GM23248 (cell line): ENCODE results near the gene MBL2. TPM values are rescaled to one million over a fixed set of nuclear protein-coding genes. Genes with fewer than 3 reads are reported as not detected.

Experiments
- DNase-seq: peaks from one replicate; pipeline ENCODE4 v3.0.0-alpha.2; 2015
- H2AFZ ChIP-seq: fragments of 200-600 bp; sonication (generic); 2 replicates; pipeline ENCODE4 v1.6.1; 2016; ENCODE audit warnings: antibody characterized with exemption
- H3F3A ChIP-seq: fragments of 200-600 bp; sonication (generic); 2 replicates; pipeline ENCODE4 v1.6.1; 2016; ENCODE audit warnings: mild to moderate bottlenecking, antibody characterized with exemption, mixed run types; ENCODE audit not compliant: insufficient read depth
- H3K27ac ChIP-seq: fragments of 200-600 bp; sonication (generic); 2 replicates; pipeline ENCODE4 v1.5.1; 2016; ENCODE audit warnings: mild to moderate bottlenecking
- H3K27me3 ChIP-seq: fragments of 200-600 bp; sonication (generic); replicated peaks from 2 replicates; pipeline ENCODE4 v1.6.1; 2016; ENCODE audit warnings: mild to moderate bottlenecking; ENCODE audit not compliant: insufficient read depth
- H3K36me3 ChIP-seq: fragments of 200-600 bp; sonication (generic); 2 replicates; pipeline ENCODE4 v1.6.1; 2016; ENCODE audit warnings: low read depth, mild to moderate bottlenecking
- H3K4me1 ChIP-seq: fragments of 200-600 bp; sonication (generic); 2 replicates; pipeline ENCODE4 v1.6.1; 2016; ENCODE audit warnings: mild to moderate bottlenecking; ENCODE audit not compliant: insufficient read depth
- H3K4me2 ChIP-seq: fragments of 200-600 bp; sonication (generic); one replicate; pipeline ENCODE4 v1.6.1; 2016; ENCODE audit warnings: mild to moderate bottlenecking; ENCODE audit not compliant: unreplicated experiment
- H3K4me3 ChIP-seq: fragments of 200-600 bp; sonication (generic); 2 replicates; pipeline ENCODE4 v1.5.1; 2016; ENCODE audit warnings: mild to moderate bottlenecking
- H3K79me2 ChIP-seq: fragments of 200-600 bp; sonication (generic); 2 replicates; pipeline ENCODE4 v1.6.1; 2016; ENCODE audit warnings: mild to moderate bottlenecking; ENCODE audit not compliant: insufficient read depth
- H3K9ac ChIP-seq: fragments of 200-600 bp; sonication (generic); 2 replicates; pipeline ENCODE4 v1.6.1; 2016; ENCODE audit warnings: mild to moderate bottlenecking
- H3K9me2 ChIP-seq: fragments of 200-600 bp; sonication (generic); 2 replicates; pipeline ENCODE4 v1.6.1; 2016; ENCODE audit warnings: mixed run types, mild to moderate bottlenecking, moderate library complexity; ENCODE audit not compliant: insufficient read depth
- H3K9me3 ChIP-seq: fragments of 200-600 bp; sonication (generic); one replicate; pipeline ENCODE4 v1.6.1; 2017; ENCODE audit warnings: low read depth
- H4K20me1 ChIP-seq: fragments of 200-600 bp; sonication (generic); 2 replicates; pipeline ENCODE4 v1.6.0; 2016; ENCODE audit not compliant: insufficient read depth
- EZH2 ChIP-seq: fragments of 200-600 bp; sonication (generic); IDR thresholded peaks from 2 replicates; pipeline ENCODE4 v1.6.1; 2018; ENCODE audit warnings: antibody characterized with exemption, mild to moderate bottlenecking; ENCODE audit not compliant: insufficient read depth, poor library complexity, severe bottlenecking
- EZH2phosphoT487 ChIP-seq: fragments of 200-600 bp; sonication (generic); IDR thresholded peaks from 2 replicates; pipeline ENCODE4 v1.6.1; 2018; ENCODE audit warnings: antibody characterized with exemption, moderate library complexity, mild to moderate bottlenecking, low read depth; ENCODE audit not compliant: insufficient read depth
- WGBS, 2 experiments: methylation state at CpG; one replicate each; pipeline ENCODE4 v1.1.6; 2015 to 2017; ENCODE audit warnings: low lambda C conversion rate in 2 of 2, low coverage in 1 of 2; ENCODE audit errors: missing lambda C conversion rate in 2 of 2; 5-methylcytosine and 5-hydroxymethylcytosine counted together
- in situ Hi-C: fragments of 300-500 bp; cut with MboI; formaldehyde crosslinking; loops from 2 replicates; pipeline ENCODE4 v1.15.0; 2020
- polyA plus RNA-seq: library from polyadenylated mRNA; unstranded; fragments of >200 nt; fragmentation: Nextera tagmentation; extraction: Ambion mirVana; gene quantifications from 2 replicates; pipeline ENCODE4 v1.2.1, GENCODE V29; 2016
- total RNA-seq: library from RNA; depleted of rRNA; stranded (reverse); fragments of >200 nt; shearing (Covaris generic); gene quantifications from 2 replicates; pipeline ENCODE4 v1.2.3, GENCODE V29; 2014

The MBL2 gene
- total and polyA plus RNA-seq, 2 experiments from 2014 or later = not detected

- DNase-seq = no peak
- in situ Hi-C loops = no loop called here
- Histone ChIP-seq H3K9me3 (no peaks in the 10 kb centered on the region), H3K4me3 (no peak overlapping the region), H3K9me2 (no peaks in the 10 kb centered on the region), H3K9ac (no peak overlapping the region), H3K27me3 (no peaks in the 10 kb centered on the region), H4K20me1 (no peaks in the 10 kb centered on the region), H3K4me1 (no peaks in the 10 kb centered on the region), H2AFZ (no peak overlapping the region), H3K4me2 (no peak overlapping the region), H3K27ac (no peak overlapping the region), H3F3A (no peaks in the 10 kb centered on the region), H3K79me2 (no peaks in the 10 kb centered on the region), H3K36me3 (no peaks in the 10 kb centered on the region)
- TF ChIP-seq EZH2phosphoT487 (no peak), EZH2 (no peak)
- WGBS, 2 experiments = 60 to 65% methylated on average over 3 of the region's 3 CpGs
Measured at GRCh38 chr10:52739380-52740154, 33.0 kb downstream of the MBL2 start.

- H2AFZ ChIP-seq = no peak overlapping the region
- H3K4me2 ChIP-seq = no peak overlapping the region
- no peaks in the 10 kb centered on the region for H3K36me3 ChIP-seq
- no peaks in the 10 kb centered on the region for H3K27me3 ChIP-seq
- H3K4me1 ChIP-seq = no peaks in the 10 kb centered on the region
- no peaks in the 10 kb centered on the region for H4K20me1 ChIP-seq
- no peaks in the 10 kb centered on the region for H3K79me2 ChIP-seq
- no peaks in the 10 kb centered on the region for H3K9me3 ChIP-seq
- H3K4me3 ChIP-seq = no peak overlapping the region
- H3K9me2 ChIP-seq = no peaks in the 10 kb centered on the region
- no peak for DNase-seq
- in situ Hi-C loops = no loop called here
- no peaks in the 10 kb centered on the region for H3F3A ChIP-seq
- no peak overlapping the region for H3K9ac ChIP-seq
- no peak for TF ChIP-seq EZH2phosphoT487
- TF ChIP-seq EZH2 = no peak
- H3K27ac ChIP-seq = no peak overlapping the region
- WGBS, 2 experiments = 72 to 76% methylated on average over 5 of the region's 5 CpGs
Measured at GRCh38 chr10:52738951-52739350, 33.6 kb downstream of the MBL2 start.

DNA sequence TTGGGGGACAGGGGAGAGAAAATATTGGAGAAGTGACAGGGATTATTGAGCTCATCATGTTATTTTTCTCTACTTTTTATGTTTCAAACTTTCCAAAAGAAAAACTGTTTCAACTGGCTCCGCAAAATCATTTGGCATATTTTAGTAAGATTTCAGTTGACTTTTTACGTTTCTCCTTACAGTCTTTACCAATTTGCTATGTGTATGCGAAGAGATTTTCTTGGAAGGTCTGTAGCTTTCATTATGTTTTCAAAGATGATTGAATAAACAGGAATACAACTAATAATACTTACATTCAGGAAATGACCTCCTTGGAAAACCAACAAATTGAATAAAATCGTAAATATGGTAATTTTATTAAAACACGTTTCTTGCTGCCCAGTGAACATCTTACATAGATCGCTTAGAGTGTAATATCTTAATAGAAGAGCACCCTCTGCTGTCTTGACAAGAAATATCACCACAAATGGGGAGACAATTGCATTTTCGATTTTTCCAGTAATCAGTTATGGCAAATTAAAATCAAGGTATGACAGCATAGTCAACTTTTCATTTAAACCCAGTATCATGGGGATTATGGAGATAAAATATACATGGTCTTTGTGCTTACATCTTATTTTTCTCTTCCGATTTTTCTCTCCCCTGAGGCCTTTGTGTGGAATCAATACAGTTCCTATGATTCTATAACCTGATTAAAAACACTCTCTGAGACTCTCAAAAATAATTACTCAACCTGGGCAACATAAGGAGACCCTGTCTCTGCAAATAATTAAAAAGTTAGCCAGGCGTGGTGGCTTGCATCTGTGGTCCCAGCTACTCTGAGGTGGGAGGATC, 43.1 kb downstream of the MBL2 start:
- H2AFZ ChIP-seq = peak overlapping the region; percentile 68
- H3K9ac ChIP-seq = 0 out of 2 replicates have a peak overlapping the region, but pooled peaks have one; percentile 21
- no peaks in the 10 kb centered on the region for H3K27me3 ChIP-seq
- H4K20me1 ChIP-seq = no peaks in the 10 kb centered on the region
- H3F3A ChIP-seq = no peaks in the 10 kb centered on the region
- H3K4me2 ChIP-seq = peak overlapping the region; percentile 79
- H3K9me2 ChIP-seq = no peaks in the 10 kb centered on the region
- TF ChIP-seq EZH2phosphoT487 (no peak), EZH2 (no peak)
- no peak overlapping the region for H3K27ac ChIP-seq
- peak; percentile 74 for DNase-seq
- no peaks in the 10 kb centered on the region for H3K79me2 ChIP-seq
- no peaks in the 10 kb centered on the region for H3K4me1 ChIP-seq
- no peaks in the 10 kb centered on the region for H3K9me3 ChIP-seq
- 15 to 17% methylated on average over 9 of the region's 9 CpGs for WGBS, 2 experiments
- H3K36me3 ChIP-seq = no peaks in the 10 kb centered on the region
- peak overlapping the region; percentile 63 for H3K4me3 ChIP-seq
- in situ Hi-C loops = loop anchor here (5.0 kb wide), 1 partner anchor 417 kb away; the partner anchor contains the start of gene DKK1

- no peaks in the 10 kb centered on the region; the same call in 1 of the 2 replicates for H3K9me2 ChIP-seq
- H3K27me3 ChIP-seq = no peaks in the 10 kb centered on the region
- H3K27ac ChIP-seq = no peak overlapping the region
- H3K4me2 ChIP-seq = no peak overlapping the region
- in situ Hi-C loops = no loop called here
- no peaks in the 10 kb centered on the region for H3K79me2 ChIP-seq
- TF ChIP-seq EZH2phosphoT487 (no peak), EZH2 (no peak)
- H2AFZ ChIP-seq = no peak overlapping the region
- no peaks in the 10 kb centered on the region for H3F3A ChIP-seq
- H3K4me1 ChIP-seq = no peaks in the 10 kb centered on the region
- no peak overlapping the region for H3K9ac ChIP-seq
- WGBS, 2 experiments = 93 to 94% methylated on average over 4 of the region's 4 CpGs
- H3K36me3 ChIP-seq = no peaks in the 10 kb centered on the region
- DNase-seq = peak; percentile 11
- no peaks in the 10 kb centered on the region for H3K9me3 ChIP-seq
- no peaks in the 10 kb centered on the region for H4K20me1 ChIP-seq
- no peak overlapping the region for H3K4me3 ChIP-seq
Measured at GRCh38 chr10:52720018-52720417, 52.6 kb downstream of the MBL2 start.
